WTC11 (cell line): ENCODE data around the gene BAK1. TPM values are rescaled to one million over a fixed set of nuclear protein-coding genes. Genes with fewer than 3 reads are reported as not detected.

ENCODE experiments used
- ATAC-seq: fragments of 200-7000 bp; cut with Tn5 transposase; 2 replicates; pipeline ENCODE4 v1.10.0; 2021; ENCODE audit warnings: mild to moderate bottlenecking, moderate library complexity
- CTCF ChIA-PET: fragments of 300-600 bp; sonication (Branson Sonifier 250); formaldehyde crosslinking; loops from one replicate; lab custom pipeline; 2021; ENCODE audit warnings: antibody characterized with exemption; lab: Charles Lee
- POLR2A ChIA-PET: fragments of 350-600 bp; sonication (Branson Sonifier 250); formaldehyde crosslinking; loops from one replicate; lab custom pipeline; 2021; ENCODE audit warnings: antibody characterized with exemption; lab: Charles Lee
- DNase-seq: peaks from one replicate; pipeline ENCODE4 v3.0.0; 2021; ENCODE audit warnings: low spot score
- H3K27ac Mint-ChIP-seq: 2 replicates; pipeline ENCODE4 v1.8.0; 2021; ENCODE audit warnings: mixed read lengths
- H3K27me3 Mint-ChIP-seq: 2 replicates; pipeline ENCODE4 v1.8.0; 2021; ENCODE audit warnings: low read depth, mild to moderate bottlenecking, moderate library complexity, mixed read lengths
- H3K36me3 Mint-ChIP-seq: 2 replicates; pipeline ENCODE4 v1.8.0; 2021; ENCODE audit warnings: mixed read lengths
- H3K4me1 Mint-ChIP-seq: 2 replicates; pipeline ENCODE4 v1.8.0; 2022; ENCODE audit warnings: mixed read lengths
- H3K4me3 Mint-ChIP-seq: 2 replicates; pipeline ENCODE4 v1.8.0; 2021; ENCODE audit warnings: mild to moderate bottlenecking, moderate library complexity, mixed read lengths
- H3K9me3 Mint-ChIP-seq: 2 replicates; pipeline ENCODE4 v1.8.0; 2021; ENCODE audit warnings: mixed read lengths
- CREB1 ChIP-seq: sonication (generic); formaldehyde crosslinking; IDR thresholded peaks from 2 replicates; pipeline ENCODE4 v1.8.0; 2023; ENCODE audit warnings: mild to moderate bottlenecking, missing genetic modification reagents
- EMX1 ChIP-seq: fragments of 250-450 bp; sonication (Bioruptor Pico); IDR thresholded peaks from 2 replicates; pipeline ENCODE4 v1.8.0; 2021; ENCODE audit warnings: mild to moderate bottlenecking
- ETV6 ChIP-seq: sonication (generic); formaldehyde crosslinking; IDR thresholded peaks from 2 replicates; pipeline ENCODE4 v1.8.1; 2022; ENCODE audit warnings: mild to moderate bottlenecking, missing genetic modification reagents
- GTF2I ChIP-seq: fragments of 250-450 bp; sonication (Bioruptor Pico); conservative IDR thresholded peaks from 2 replicates; pipeline ENCODE4 v1.4.0; 2021; ENCODE audit warnings: mild to moderate bottlenecking
- JAZF1 ChIP-seq: fragments of 250-450 bp; sonication (Bioruptor Pico); IDR thresholded peaks from 2 replicates; pipeline ENCODE4 v1.9.0; 2021; ENCODE audit warnings: moderate library complexity, mild to moderate bottlenecking, inconsistent platforms
- MYBL2 ChIP-seq: sonication (generic); formaldehyde crosslinking; IDR thresholded peaks from 2 replicates; pipeline ENCODE4 v1.8.1; 2023; ENCODE audit warnings: mild to moderate bottlenecking, moderate library complexity, missing genetic modification reagents
- NFE2L1 ChIP-seq: sonication (generic); formaldehyde crosslinking; IDR thresholded peaks from 2 replicates; pipeline ENCODE4 v1.8.1; 2023; ENCODE audit warnings: missing genetic modification reagents
- NFYB ChIP-seq: sonication (generic); formaldehyde crosslinking; conservative IDR thresholded peaks from 2 replicates; pipeline ENCODE4 v1.8.0; 2022; ENCODE audit warnings: low read depth, missing genetic modification reagents
- SMAD3 ChIP-seq: sonication (generic); formaldehyde crosslinking; IDR thresholded peaks from 2 replicates; pipeline ENCODE4 v1.8.0; 2022; ENCODE audit warnings: missing genetic modification reagents, mild to moderate bottlenecking, borderline replicate concordance
- SOX15 ChIP-seq: fragments of 250-450 bp; sonication (Bioruptor Pico); IDR thresholded peaks from 2 replicates; pipeline ENCODE4 v1.9.0; 2021; ENCODE audit warnings: mild to moderate bottlenecking
- SP1 ChIP-seq: sonication (generic); formaldehyde crosslinking; conservative IDR thresholded peaks from 2 replicates; pipeline ENCODE4 v1.8.1; 2022; ENCODE audit warnings: missing genetic modification reagents
- TEAD4 ChIP-seq: sonication (generic); formaldehyde crosslinking; IDR thresholded peaks from 2 replicates; pipeline ENCODE4 v1.8.0; 2022; ENCODE audit warnings: mild to moderate bottlenecking, missing genetic modification reagents
- ZBTB21 ChIP-seq: sonication (generic); formaldehyde crosslinking; IDR thresholded peaks from 2 replicates; pipeline ENCODE4 v1.8.1; 2023; ENCODE audit warnings: mild to moderate bottlenecking, missing genetic modification reagents, borderline replicate concordance
- ZNF219 ChIP-seq: sonication (generic); formaldehyde crosslinking; IDR thresholded peaks from 2 replicates; pipeline ENCODE4 v1.8.0; 2023; ENCODE audit warnings: missing genetic modification reagents, mild to moderate bottlenecking, borderline replicate concordance
- ZNF232 ChIP-seq: sonication (generic); formaldehyde crosslinking; IDR thresholded peaks from 2 replicates; pipeline ENCODE4 v1.8.0; 2022; ENCODE audit warnings: mild to moderate bottlenecking, missing genetic modification reagents
- ZNF416 ChIP-seq: fragments of 250-450 bp; sonication (Bioruptor Pico); IDR thresholded peaks from 2 replicates; pipeline ENCODE4 v1.9.0; 2021; ENCODE audit warnings: mild to moderate bottlenecking, inconsistent platforms
- total RNA-seq: library from RNA; stranded (reverse); gene quantifications from 3 replicates; pipeline ENCODE4 v1.2.3, GENCODE V29; 2021
- TF ChIP-seq, protein P1 (sequence below): sonication (generic); formaldehyde crosslinking; IDR thresholded peaks from 2 replicates; pipeline ENCODE4 v1.8.1; 2022; ENCODE audit warnings: low read depth, mild to moderate bottlenecking, moderate library complexity, missing genetic modification reagents, borderline replicate concordance
- TF ChIP-seq, protein P2 (sequence below): sonication (generic); formaldehyde crosslinking; IDR thresholded peaks from 2 replicates; pipeline ENCODE4 v1.8.0; 2022; ENCODE audit warnings: mild to moderate bottlenecking, missing genetic modification reagents
- TF ChIP-seq, protein P3 (sequence below): sonication (generic); formaldehyde crosslinking; IDR thresholded peaks from 2 replicates; pipeline ENCODE4 v1.8.1; 2022; ENCODE audit warnings: mild to moderate bottlenecking, moderate library complexity, missing genetic modification reagents
- TF ChIP-seq, protein P4 (sequence below): fragments of 250-450 bp; sonication (Bioruptor Pico); IDR thresholded peaks from 2 replicates; pipeline ENCODE4 v1.9.0; 2021; ENCODE audit warnings: mild to moderate bottlenecking, borderline replicate concordance
- TF ChIP-seq, protein P5 (sequence below): sonication (generic); formaldehyde crosslinking; IDR thresholded peaks from 2 replicates; pipeline ENCODE4 v1.8.1; 2023; ENCODE audit warnings: mild to moderate bottlenecking, missing genetic modification reagents, moderate library complexity

BAK1 gene
- total RNA-seq, 1 experiment from 2014 or later, result 40.5 TPM

DNA sequence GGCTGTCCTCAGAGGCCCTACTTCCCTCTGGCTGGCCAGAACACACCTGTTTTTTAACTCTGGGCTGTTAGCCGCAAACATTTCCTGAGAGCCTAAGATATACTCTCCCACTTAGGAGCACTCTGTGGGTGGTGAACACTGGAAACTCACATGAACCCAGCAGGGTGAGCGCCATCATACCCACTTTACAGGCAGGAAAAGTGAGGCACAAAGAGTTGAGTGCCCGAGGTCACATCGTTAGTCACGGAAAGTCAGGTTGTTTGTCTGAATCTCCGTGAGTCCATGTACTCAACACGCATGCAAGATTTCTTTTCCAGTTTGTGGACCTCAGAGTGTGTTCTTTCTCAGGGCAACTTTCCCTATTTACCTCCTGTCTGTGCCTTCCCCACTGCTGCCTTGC is 1.9 kb downstream of the BAK1 start:
- no peaks in the 10 kb centered on the region for H3K27me3 Mint-ChIP-seq
- no peak for DNase-seq

DNA sequence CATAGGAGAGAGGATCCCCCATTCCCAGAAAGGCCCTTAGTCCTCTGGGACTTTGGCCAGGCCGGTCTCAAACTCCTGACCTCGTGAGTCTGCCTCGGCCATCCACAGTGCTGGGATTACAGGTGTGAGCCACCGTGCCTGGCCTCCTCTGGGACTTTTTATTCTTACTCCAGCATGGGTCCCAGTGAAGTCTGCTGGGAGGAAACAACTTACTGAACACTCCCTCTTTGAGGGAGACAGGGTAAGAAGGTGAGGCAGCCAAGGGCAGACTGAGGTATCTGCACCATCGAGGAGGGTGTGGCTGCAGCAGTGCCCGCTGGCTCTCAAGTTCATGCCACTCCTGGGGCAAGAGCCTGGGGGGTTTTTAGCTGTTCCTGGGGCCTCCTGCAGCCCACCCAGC is 2.4 kb downstream of the BAK1 start:
- H3K4me1 Mint-ChIP-seq, result peaks cover 10% of the 10 kb centered on the region
- TF ChIP-seq GTF2I (CRISPR knock-in tag), result no peak
- no peak for TF ChIP-seq SOX15 (CRISPR knock-in tag)
- no peak for TF ChIP-seq NFYB (CRISPR knock-in tag)
- no peak for TF ChIP-seq ETV6 (CRISPR knock-in tag)
- TF ChIP-seq, protein P1, sequence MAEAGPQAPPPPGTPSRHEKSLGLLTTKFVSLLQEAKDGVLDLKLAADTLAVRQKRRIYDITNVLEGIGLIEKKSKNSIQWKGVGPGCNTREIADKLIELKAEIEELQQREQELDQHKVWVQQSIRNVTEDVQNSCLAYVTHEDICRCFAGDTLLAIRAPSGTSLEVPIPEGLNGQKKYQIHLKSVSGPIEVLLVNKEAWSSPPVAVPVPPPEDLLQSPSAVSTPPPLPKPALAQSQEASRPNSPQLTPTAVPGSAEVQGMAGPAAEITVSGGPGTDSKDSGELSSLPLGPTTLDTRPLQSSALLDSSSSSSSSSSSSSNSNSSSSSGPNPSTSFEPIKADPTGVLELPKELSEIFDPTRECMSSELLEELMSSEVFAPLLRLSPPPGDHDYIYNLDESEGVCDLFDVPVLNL (CRISPR knock-in tag), result no peak
- no peak for TF ChIP-seq ZNF416 (CRISPR knock-in tag)
- no peak overlapping the region for H3K27ac Mint-ChIP-seq
- CTCF ChIA-PET, result no interaction called here
- ATAC-seq, result no peak
- no peak overlapping the region for H3K4me3 Mint-ChIP-seq
- no peak for DNase-seq
- peaks cover 19% of the 10 kb centered on the region for H3K36me3 Mint-ChIP-seq
- no peaks in the 10 kb centered on the region for H3K9me3 Mint-ChIP-seq
- no peaks in the 10 kb centered on the region for H3K27me3 Mint-ChIP-seq
- POLR2A ChIA-PET, result no interaction called here

More for the DNA sequence above, 1.9 kb downstream of the BAK1 start:
- CTCF ChIA-PET, result interaction anchor here (1.0 to 2.8 kb wide), 3 partner anchors 16 to 123 kb away, joined by 3 to 14 read pairs (median 10); partner anchors contain the start of gene ZBTB9
- no peak for TF ChIP-seq SOX15 (CRISPR knock-in tag)
- no peak for TF ChIP-seq TEAD4 (CRISPR knock-in tag)
- TF ChIP-seq SMAD3 (CRISPR knock-in tag), result no peak
- no peak for TF ChIP-seq ZBTB21 (CRISPR knock-in tag)
- TF ChIP-seq, protein P2, sequence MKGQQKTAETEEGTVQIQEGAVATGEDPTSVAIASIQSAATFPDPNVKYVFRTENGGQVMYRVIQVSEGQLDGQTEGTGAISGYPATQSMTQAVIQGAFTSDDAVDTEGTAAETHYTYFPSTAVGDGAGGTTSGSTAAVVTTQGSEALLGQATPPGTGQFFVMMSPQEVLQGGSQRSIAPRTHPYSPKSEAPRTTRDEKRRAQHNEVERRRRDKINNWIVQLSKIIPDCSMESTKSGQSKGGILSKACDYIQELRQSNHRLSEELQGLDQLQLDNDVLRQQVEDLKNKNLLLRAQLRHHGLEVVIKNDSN, result no peak
- TF ChIP-seq, protein P3, sequence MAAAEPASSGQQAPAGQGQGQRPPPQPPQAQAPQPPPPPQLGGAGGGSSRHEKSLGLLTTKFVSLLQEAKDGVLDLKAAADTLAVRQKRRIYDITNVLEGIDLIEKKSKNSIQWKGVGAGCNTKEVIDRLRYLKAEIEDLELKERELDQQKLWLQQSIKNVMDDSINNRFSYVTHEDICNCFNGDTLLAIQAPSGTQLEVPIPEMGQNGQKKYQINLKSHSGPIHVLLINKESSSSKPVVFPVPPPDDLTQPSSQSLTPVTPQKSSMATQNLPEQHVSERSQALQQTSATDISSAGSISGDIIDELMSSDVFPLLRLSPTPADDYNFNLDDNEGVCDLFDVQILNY (CRISPR knock-in tag), result no peak
- no peak for TF ChIP-seq EMX1 (CRISPR knock-in tag)
- TF ChIP-seq CREB1, result no peak
- TF ChIP-seq ZNF219 (CRISPR knock-in tag), result no peak
- peaks cover 10% of the 10 kb centered on the region for H3K4me1 Mint-ChIP-seq
- peak overlapping the region; percentile 70 for H3K27ac Mint-ChIP-seq
- POLR2A ChIA-PET, result no interaction called here
- H3K36me3 Mint-ChIP-seq, result peaks cover 19% of the 10 kb centered on the region
- no peak for ATAC-seq
- peak overlapping the region; percentile 54 for H3K4me3 Mint-ChIP-seq
- H3K9me3 Mint-ChIP-seq, result no peaks in the 10 kb centered on the region

DNA sequence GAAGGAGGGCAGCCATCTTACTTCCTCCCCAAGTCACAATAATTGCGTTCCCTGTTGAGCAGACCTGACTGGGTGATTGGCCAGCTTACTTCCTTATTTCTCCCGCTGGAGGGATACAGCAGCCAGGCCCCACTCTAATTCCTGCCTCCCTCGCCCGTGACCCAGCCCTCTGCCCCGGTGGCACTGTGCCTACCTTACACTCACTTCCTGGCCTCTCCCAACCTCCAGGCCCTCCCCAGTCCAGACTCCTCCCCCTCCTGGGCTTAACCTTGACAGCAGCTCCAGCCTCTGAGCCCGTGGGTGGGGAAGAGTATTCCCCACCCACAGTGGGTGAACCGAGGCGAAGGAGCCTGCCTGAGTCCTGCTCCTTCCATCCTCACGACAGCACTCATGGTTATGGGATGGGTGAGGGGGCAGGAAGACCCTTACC is 3.0 kb downstream of the BAK1 start:
- POLR2A ChIA-PET, result no interaction called here
- Mint-ChIP-seq H3K4me3 (no peak overlapping the region), H3K27ac (no peak overlapping the region), H3K36me3 (peaks cover 19% of the 10 kb centered on the region), H3K27me3 (no peaks in the 10 kb centered on the region), H3K4me1 (peaks cover 10% of the 10 kb centered on the region), H3K9me3 (no peaks in the 10 kb centered on the region)
- CTCF ChIA-PET, result no interaction called here
- no peak for TF ChIP-seq EMX1 (CRISPR knock-in tag)
- TF ChIP-seq, protein P4, sequence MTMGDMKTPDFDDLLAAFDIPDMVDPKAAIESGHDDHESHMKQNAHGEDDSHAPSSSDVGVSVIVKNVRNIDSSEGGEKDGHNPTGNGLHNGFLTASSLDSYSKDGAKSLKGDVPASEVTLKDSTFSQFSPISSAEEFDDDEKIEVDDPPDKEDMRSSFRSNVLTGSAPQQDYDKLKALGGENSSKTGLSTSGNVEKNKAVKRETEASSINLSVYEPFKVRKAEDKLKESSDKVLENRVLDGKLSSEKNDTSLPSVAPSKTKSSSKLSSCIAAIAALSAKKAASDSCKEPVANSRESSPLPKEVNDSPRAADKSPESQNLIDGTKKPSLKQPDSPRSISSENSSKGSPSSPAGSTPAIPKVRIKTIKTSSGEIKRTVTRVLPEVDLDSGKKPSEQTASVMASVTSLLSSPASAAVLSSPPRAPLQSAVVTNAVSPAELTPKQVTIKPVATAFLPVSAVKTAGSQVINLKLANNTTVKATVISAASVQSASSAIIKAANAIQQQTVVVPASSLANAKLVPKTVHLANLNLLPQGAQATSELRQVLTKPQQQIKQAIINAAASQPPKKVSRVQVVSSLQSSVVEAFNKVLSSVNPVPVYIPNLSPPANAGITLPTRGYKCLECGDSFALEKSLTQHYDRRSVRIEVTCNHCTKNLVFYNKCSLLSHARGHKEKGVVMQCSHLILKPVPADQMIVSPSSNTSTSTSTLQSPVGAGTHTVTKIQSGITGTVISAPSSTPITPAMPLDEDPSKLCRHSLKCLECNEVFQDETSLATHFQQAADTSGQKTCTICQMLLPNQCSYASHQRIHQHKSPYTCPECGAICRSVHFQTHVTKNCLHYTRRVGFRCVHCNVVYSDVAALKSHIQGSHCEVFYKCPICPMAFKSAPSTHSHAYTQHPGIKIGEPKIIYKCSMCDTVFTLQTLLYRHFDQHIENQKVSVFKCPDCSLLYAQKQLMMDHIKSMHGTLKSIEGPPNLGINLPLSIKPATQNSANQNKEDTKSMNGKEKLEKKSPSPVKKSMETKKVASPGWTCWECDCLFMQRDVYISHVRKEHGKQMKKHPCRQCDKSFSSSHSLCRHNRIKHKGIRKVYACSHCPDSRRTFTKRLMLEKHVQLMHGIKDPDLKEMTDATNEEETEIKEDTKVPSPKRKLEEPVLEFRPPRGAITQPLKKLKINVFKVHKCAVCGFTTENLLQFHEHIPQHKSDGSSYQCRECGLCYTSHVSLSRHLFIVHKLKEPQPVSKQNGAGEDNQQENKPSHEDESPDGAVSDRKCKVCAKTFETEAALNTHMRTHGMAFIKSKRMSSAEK, result no peak
- TF ChIP-seq, protein P5, sequence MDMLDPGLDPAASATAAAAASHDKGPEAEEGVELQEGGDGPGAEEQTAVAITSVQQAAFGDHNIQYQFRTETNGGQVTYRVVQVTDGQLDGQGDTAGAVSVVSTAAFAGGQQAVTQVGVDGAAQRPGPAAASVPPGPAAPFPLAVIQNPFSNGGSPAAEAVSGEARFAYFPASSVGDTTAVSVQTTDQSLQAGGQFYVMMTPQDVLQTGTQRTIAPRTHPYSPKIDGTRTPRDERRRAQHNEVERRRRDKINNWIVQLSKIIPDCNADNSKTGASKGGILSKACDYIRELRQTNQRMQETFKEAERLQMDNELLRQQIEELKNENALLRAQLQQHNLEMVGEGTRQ, result no peak
- no peak for TF ChIP-seq SP1 (CRISPR knock-in tag)
- no peak for TF ChIP-seq CREB1
- no peak for TF ChIP-seq NFE2L1 (CRISPR knock-in tag)
- no peak for TF ChIP-seq JAZF1
- no peak for TF ChIP-seq MYBL2 (CRISPR knock-in tag)
- TF ChIP-seq ZNF232 (CRISPR knock-in tag), result no peak
- no peak for TF ChIP-seq SMAD3 (CRISPR knock-in tag)
- TF ChIP-seq ZBTB21 (CRISPR knock-in tag), result no peak
- ATAC-seq (no peak), DNase-seq (no peak)
